ENCODE measurements around the gene NVL.

The NVL gene

GRCh38 chr1:224287714-224288113 is 42.3 kb downstream of the NVL start:
- no peak for DNase-seq (ENCODE audit: low read depth, low spot score)

- DNase-seq (ENCODE audit: low read depth, low spot score), result no peak
Observed at GRCh38 chr1:224282140-224282539, 47.8 kb downstream of the NVL start.

- no peak for DNase-seq (ENCODE audit: low read depth, low spot score)
Observed at GRCh38 chr1:224276771-224277487, 53.0 kb downstream of the NVL start.

GRCh38 chr1:224274970-224275626 is 54.9 kb downstream of the NVL start:
- DNase-seq (ENCODE audit: low read depth, low spot score), result no peak

GRCh38 chr1:224273641-224274040 is 56.3 kb downstream of the NVL start:
- no peak for DNase-seq (ENCODE audit: low read depth, low spot score)

- no peak for DNase-seq (ENCODE audit: low read depth, low spot score)
Observed at GRCh38 chr1:224271106-224271505, 58.9 kb downstream of the NVL start.

GRCh38 chr1:224267925-224268324 is 62.0 kb downstream of the NVL start:
- no peak for DNase-seq (ENCODE audit: low read depth, low spot score)

GRCh38 chr1:224266915-224267856 is 62.8 kb downstream of the NVL start:
- DNase-seq (ENCODE audit: low read depth, low spot score), result no peak

GRCh38 chr1:224266105-224266914 is 63.7 kb downstream of the NVL start:
- no peak for DNase-seq (ENCODE audit: low read depth, low spot score)

- DNase-seq (ENCODE audit: low read depth, low spot score), result no peak
Observed at GRCh38 chr1:224264321-224264720, 65.7 kb downstream of the NVL start.

- no peak for DNase-seq (ENCODE audit: low read depth, low spot score)
Observed at GRCh38 chr1:224262373-224263054, 67.5 kb downstream of the NVL start.

GRCh38 chr1:224259986-224260385 is 70.0 kb downstream of the NVL start:
- no peak for DNase-seq (ENCODE audit: low read depth, low spot score)

- no peak for DNase-seq (ENCODE audit: low read depth, low spot score)
Observed at GRCh38 chr1:224258351-224258750, 71.6 kb downstream of the NVL start.

GRCh38 chr1:224256640-224257039 is 73.3 kb downstream of the NVL start:
- DNase-seq (ENCODE audit: low read depth, low spot score), result no peak

GRCh38 chr1:224253721-224254120 is 76.3 kb downstream of the NVL start:
- no peak for DNase-seq (ENCODE audit: low read depth, low spot score)

GRCh38 chr1:224252479-224252878 is 77.5 kb downstream of the NVL start:
- DNase-seq (ENCODE audit: low read depth, low spot score), result no peak

GRCh38 chr1:224251741-224252146 is 78.2 kb downstream of the NVL start:
- DNase-seq (ENCODE audit: low read depth, low spot score), result no peak

GRCh38 chr1:224245188-224245587 is 84.8 kb downstream of the NVL start:
- no peak for DNase-seq (ENCODE audit: low read depth, low spot score)

- no peak for DNase-seq (ENCODE audit: low read depth, low spot score)
Observed at GRCh38 chr1:224238756-224239155, 91.2 kb downstream of the NVL start.

GRCh38 chr1:224238212-224238611 is 91.8 kb downstream of the NVL start:
- no peak for DNase-seq (ENCODE audit: low read depth, low spot score)
